ENCODE results near the gene TMEM91.

- TF ChIP-seq POLR2A (IDR thresholded peaks at IDR 0.05; ENCODE audit: low read length) (no peak), GATA1 (IDR thresholded peaks at IDR 0.05; ENCODE audit: low read depth, low read length) (no peak)
These were observed 36.4 kb upstream of the TMEM91 start for GRCh38 chr19:41339936-41340335.
